Nephron progenitor cell (in vitro differentiated cells): ENCODE results near the gene CXCR5.
A peak's percentile ranks its signal among the peaks of the same experiment; 100 is the strongest.

Source experiments
- DNase-seq: peaks from one replicate; pipeline ENCODE4 v3.0.0; 2021
- H3K27ac Mint-ChIP-seq: 2 replicates; pipeline ENCODE4 v1.8.0; 2021; ENCODE audit warnings: mild to moderate bottlenecking, moderate library complexity, mixed read lengths
- H3K27me3 Mint-ChIP-seq: 2 replicates; pipeline ENCODE4 v1.8.0; 2021; ENCODE audit warnings: mild to moderate bottlenecking, low read depth, mixed read lengths; ENCODE audit not compliant: poor library complexity
- H3K36me3 Mint-ChIP-seq: 2 replicates; pipeline ENCODE4 v1.8.0; 2021; ENCODE audit warnings: low read depth, mixed read lengths
- H3K4me1 Mint-ChIP-seq: 2 replicates; pipeline ENCODE4 v1.8.0; 2021; ENCODE audit warnings: mixed read lengths
- H3K4me3 Mint-ChIP-seq: 2 replicates; pipeline ENCODE4 v1.8.0; 2021; ENCODE audit warnings: mild to moderate bottlenecking, moderate library complexity, mixed read lengths
- H3K9me3 Mint-ChIP-seq: 2 replicates; pipeline ENCODE4 v1.8.0; 2021; ENCODE audit warnings: mild to moderate bottlenecking, moderate library complexity, mixed read lengths
- CTCF ChIP-seq: fragments of 200-600 bp; sonication (generic); IDR thresholded peaks from 2 replicates; pipeline ENCODE4 v1.5.0; 2021; ENCODE audit warnings: antibody characterized with exemption

CXCR5 gene

GRCh38 chr11:118892964-118893363, 9.3 kb downstream of the CXCR5 start:
- no peak for DNase-seq
- H3K27ac Mint-ChIP-seq = no peak overlapping the region
- H3K9me3 Mint-ChIP-seq = no peaks in the 10 kb centered on the region
- no peak for TF ChIP-seq CTCF
- H3K27me3 Mint-ChIP-seq = peaks cover 11% of the 10 kb centered on the region
- H3K4me1 Mint-ChIP-seq = peaks cover 62% of the 10 kb centered on the region
- no peak overlapping the region for H3K4me3 Mint-ChIP-seq
- H3K36me3 Mint-ChIP-seq = peaks cover 5% of the 10 kb centered on the region

GRCh38 chr11:118893662-118894061, 10.0 kb downstream of the CXCR5 start:
- H3K4me3 Mint-ChIP-seq = no peak overlapping the region
- H3K27ac Mint-ChIP-seq = peak overlapping the region; percentile 60
- TF ChIP-seq CTCF = no peak
- H3K4me1 Mint-ChIP-seq = peaks cover 55% of the 10 kb centered on the region
- DNase-seq = no peak
- H3K27me3 Mint-ChIP-seq = peaks cover 7% of the 10 kb centered on the region
- no peaks in the 10 kb centered on the region for H3K9me3 Mint-ChIP-seq
- peaks cover 5% of the 10 kb centered on the region for H3K36me3 Mint-ChIP-seq

DNA sequence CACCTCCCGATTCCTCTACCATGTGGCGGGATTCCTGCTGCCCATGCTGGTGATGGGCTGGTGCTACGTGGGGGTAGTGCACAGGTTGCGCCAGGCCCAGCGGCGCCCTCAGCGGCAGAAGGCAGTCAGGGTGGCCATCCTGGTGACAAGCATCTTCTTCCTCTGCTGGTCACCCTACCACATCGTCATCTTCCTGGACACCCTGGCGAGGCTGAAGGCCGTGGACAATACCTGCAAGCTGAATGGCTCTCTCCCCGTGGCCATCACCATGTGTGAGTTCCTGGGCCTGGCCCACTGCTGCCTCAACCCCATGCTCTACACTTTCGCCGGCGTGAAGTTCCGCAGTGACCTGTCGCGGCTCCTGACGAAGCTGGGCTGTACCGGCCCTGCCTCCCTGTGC, 10.5 kb downstream of the CXCR5 start:
- DNase-seq = no peak
- peaks cover 5% of the 10 kb centered on the region for H3K36me3 Mint-ChIP-seq
- no peak overlapping the region for H3K4me3 Mint-ChIP-seq
- peaks cover 4% of the 10 kb centered on the region for H3K27me3 Mint-ChIP-seq
- TF ChIP-seq CTCF = no peak
- peak overlapping the region; percentile 60 for H3K27ac Mint-ChIP-seq
- no peaks in the 10 kb centered on the region for H3K9me3 Mint-ChIP-seq
- H3K4me1 Mint-ChIP-seq = peaks cover 54% of the 10 kb centered on the region

GRCh38 chr11:118895093-118896039, 11.7 kb downstream of the CXCR5 start:
- DNase-seq = no peak
- Mint-ChIP-seq H3K36me3 (peaks cover 6% of the 10 kb centered on the region), H3K9me3 (no peaks in the 10 kb centered on the region), H3K27me3 (peaks cover 4% of the 10 kb centered on the region), H3K27ac (peak overlapping the region; percentile 67), H3K4me3 (peak overlapping the region; percentile 43), H3K4me1 (peaks cover 54% of the 10 kb centered on the region)
- no peak for TF ChIP-seq CTCF

GRCh38 chr11:118896472-118896913, 12.8 kb downstream of the CXCR5 start:
- no peak for DNase-seq
- Mint-ChIP-seq H3K4me3 (no peak overlapping the region), H3K36me3 (peaks cover 13% of the 10 kb centered on the region), H3K4me1 (peaks cover 54% of the 10 kb centered on the region), H3K9me3 (no peaks in the 10 kb centered on the region), H3K27me3 (peaks cover 4% of the 10 kb centered on the region), H3K27ac (peak overlapping the region; percentile 93)
- TF ChIP-seq CTCF = no peak
